K562 (cell line): ENCODE results near the gene IGSF8. TPM values are rescaled to one million over a fixed set of nuclear protein-coding genes. Genes with fewer than 3 reads are reported as not detected.

ENCODE experiments used
- ATAC-seq: fragments of 200-7000 bp; cut with Tn5 transposase; 3 replicates; pipeline ENCODE4 v1.9.1; 2020; ENCODE audit warnings: moderate library complexity
- BruUV-seq: library from RNA; stranded (reverse); fragments of 400-500 nt; replicated peaks from 2 replicates; lab custom pipeline; 2021; lab: Mats Ljungman, UMichigan
- CTCF ChIA-PET: fragments of 300-600 bp; formaldehyde crosslinking; extraction: SDS; loops from one replicate; lab custom pipeline; 2021; ENCODE audit warnings: low intra/inter-chr PET ratio; lab: Yijun Ruan, JAX
- POLR2A ChIA-PET: fragments of 300-600, 350-650 bp; sonication (Branson Sonifier 250); formaldehyde crosslinking; extraction: SDS; loops from one replicate; lab custom pipeline; 2021; ENCODE audit warnings: antibody characterized with exemption, inconsistent platforms; lab: Yijun Ruan, JAX
- DNase-seq, 4 experiments: peaks; one replicate each; pipeline versions ENCODE4 v3.0.0 to v3.0.0-alpha.2; 2011 to 2018; ENCODE audit warnings: low spot score in 3 of 4, mixed read lengths in 3 of 4; ENCODE audit errors: extremely low read depth in 1 of 4
- FAIRE-seq: peaks from 2 replicates; lab custom pipeline; 2011; peaks lifted over from hg19 to GRCh38; lab: Jason Lieb, UNC
- H2AFZ ChIP-seq: 2 replicates; pipeline ENCODE4 v1.6.0; 2011; ENCODE audit warnings: low read depth, low read length, control low read depth, inconsistent platforms
- H3K27ac ChIP-seq: fragments of 200-600 bp; 3 replicates; pipeline ENCODE4 v1.8.0; 2011; ENCODE audit warnings: low read depth, mild to moderate bottlenecking, control low read depth, inconsistent platforms, low read length, moderate library complexity, mixed read lengths; ENCODE audit errors: extremely low read depth
- H3K27me3 ChIP-seq, 2 experiments: fragments of 300-600 bp in 1 of 2; 2 replicates in 1 of 2; 3 replicates in 1 of 2; pipeline versions ENCODE4 v1.6.0 to v1.8.0; 2011; ENCODE audit warnings: inconsistent platforms in 2 of 2, low read length in 2 of 2, mild to moderate bottlenecking in 1 of 2, mixed read lengths in 1 of 2, moderate library complexity in 1 of 2; ENCODE audit not compliant: control insufficient read depth in 2 of 2, insufficient read depth in 2 of 2
- H3K36me3 ChIP-seq: fragments of 300-600 bp; 3 replicates; pipeline ENCODE4 v1.8.0; 2011; ENCODE audit warnings: mild to moderate bottlenecking, low read length, inconsistent platforms; ENCODE audit not compliant: control insufficient read depth, insufficient read depth
- H3K4me1 ChIP-seq, 2 experiments: fragments of 200-600 bp in 1 of 2; replicated peaks in 1 of 2; 2 replicates in 1 of 2; 3 replicates in 1 of 2; pipeline versions ENCODE4 v1.5.1 to v1.8.0; 2011; ENCODE audit warnings: inconsistent platforms in 2 of 2, low read length in 2 of 2, mild to moderate bottlenecking in 1 of 2, mixed read lengths in 1 of 2, moderate library complexity in 1 of 2; ENCODE audit not compliant: control insufficient read depth in 2 of 2, insufficient read depth in 2 of 2
- H3K4me2 ChIP-seq: 2 replicates; pipeline ENCODE4 v1.6.1; 2011; ENCODE audit warnings: low read length, control low read depth, inconsistent platforms, mixed read lengths; ENCODE audit not compliant: insufficient read depth
- H3K4me3 ChIP-seq: fragments of 200-600 bp; sonication (generic), shearing (Covaris generic); 2 replicates; pipeline ENCODE4 v1.5.1; 2016; ENCODE audit warnings: control low read depth, inconsistent platforms
- H3K79me2 ChIP-seq: fragments of 200-600 bp; 3 replicates; pipeline ENCODE4 v1.8.0; 2011; ENCODE audit warnings: low read length, inconsistent platforms; ENCODE audit not compliant: control insufficient read depth, insufficient read depth
- H3K9ac ChIP-seq, 2 experiments: 2 replicates each; pipeline versions ENCODE4 v1.6.0 to v1.6.1; 2011; ENCODE audit warnings: low read depth in 2 of 2, low read length in 2 of 2, control low read depth in 1 of 2, inconsistent platforms in 1 of 2, mild to moderate bottlenecking in 1 of 2, mixed read lengths in 1 of 2; ENCODE audit not compliant: insufficient read depth in 1 of 2
- H3K9me1 ChIP-seq: one replicate; pipeline ENCODE4 v1.6.0; 2011; ENCODE audit warnings: inconsistent platforms, mild to moderate bottlenecking, low read length, moderate library complexity; ENCODE audit not compliant: control insufficient read depth, insufficient read depth
- H3K9me3 ChIP-seq: replicated peaks from 2 replicates; pipeline ENCODE4 v1.5.1; 2011; ENCODE audit warnings: low read depth, low read length, inconsistent platforms; ENCODE audit not compliant: control insufficient read depth, insufficient read depth
- H4K20me1 ChIP-seq: replicated peaks from 2 replicates; pipeline ENCODE4 v1.6.1; 2011; ENCODE audit warnings: low read length, inconsistent platforms, mixed read lengths; ENCODE audit not compliant: control insufficient read depth, insufficient read depth
- CHD4 ChIP-seq: fragments of 200-600 bp; sonication (generic); IDR thresholded peaks from 3 replicates; pipeline ENCODE4 v1.6.1; 2012; ENCODE audit warnings: low read depth, mild to moderate bottlenecking, mixed read lengths, low read length, inconsistent platforms; ENCODE audit not compliant: insufficient read depth, insufficient replicate concordance, poor library complexity, severe bottlenecking
- CSDE1 ChIP-seq, 2 experiments: fragments of 450-650 bp; IDR thresholded peaks; 2 replicates each; pipeline ENCODE4 v1.6.1; 2016; ENCODE audit warnings: mild to moderate bottlenecking in 1 of 2
- HDAC6 ChIP-seq: IDR thresholded peaks from 2 replicates; pipeline ENCODE4 v1.6.1; 2012; ENCODE audit warnings: low read depth, mild to moderate bottlenecking, control low read depth, inconsistent platforms, low read length, moderate library complexity
- MCM3 ChIP-seq: fragments of 450-650 bp; IDR thresholded peaks from 2 replicates; pipeline ENCODE4 v1.6.1; 2016
- NFIX ChIP-seq: fragments of 250-450 bp; sonication (Bioruptor Pico); IDR thresholded peaks from 2 replicates; pipeline ENCODE4 v1.4.0; 2020; ENCODE audit warnings: low read depth, mild to moderate bottlenecking, moderate library complexity
- NFXL1 ChIP-seq: fragments of 450-650 bp; formaldehyde crosslinking; IDR thresholded peaks from 2 replicates; pipeline ENCODE4 v1.4.0; 2021; ENCODE audit warnings: mild to moderate bottlenecking
- SMARCA4 ChIP-seq: fragments of 450-650 bp; IDR thresholded peaks from 2 replicates; pipeline ENCODE4 v1.6.1; 2016
- SMARCA5 ChIP-seq: fragments of 450-650 bp; IDR thresholded peaks from 2 replicates; pipeline ENCODE4 v1.6.1; 2016
- SREBF2 ChIP-seq: sonication (generic); formaldehyde crosslinking; IDR thresholded peaks from 2 replicates; pipeline ENCODE4 v1.4.0; 2020; ENCODE audit warnings: mild to moderate bottlenecking, missing genetic modification reagents
- ZKSCAN3 ChIP-seq: fragments of 250-450 bp; sonication (Bioruptor Pico); IDR thresholded peaks from 2 replicates; pipeline ENCODE4 v1.4.0; 2020
- ZNF212 ChIP-seq: fragments of 450-650 bp; formaldehyde crosslinking; IDR thresholded peaks from 2 replicates; pipeline ENCODE4 v1.4.0; 2020; ENCODE audit warnings: mild to moderate bottlenecking
- ZNF699 ChIP-seq: fragments of 250-450 bp; sonication (Bioruptor Pico); IDR thresholded peaks from 2 replicates; pipeline ENCODE4 v1.8.0; 2021; ENCODE audit warnings: mild to moderate bottlenecking, moderate library complexity; ENCODE audit not compliant: insufficient replicate concordance
- WGBS: fragments of 100-300 bp; shearing (Covaris generic); methylation state at CpG from one replicate; pipeline ENCODE4 v1.1.6; 2016; ENCODE audit warnings: low coverage, mixed read lengths; ENCODE audit not compliant: insufficient coverage; ENCODE audit errors: missing lambda C conversion rate; 5-methylcytosine and 5-hydroxymethylcytosine counted together
- in situ Hi-C: fragments of 300-500 bp; cut with MboI; formaldehyde crosslinking; loops from 4 replicates; pipeline ENCODE4 v1.15.0; 2018; ENCODE audit warnings: inconsistent platforms, mixed read lengths
- intact Hi-C: fragments of 100-400 bp; cut with micrococcal nuclease; formaldehyde crosslinking; loops from 2 replicates; pipeline ENCODE4 v1.14.2; 2022
- polyA plus RNA-seq, 8 experiments: library from polyadenylated mRNA; depleted of rRNA in 4 of 8; stranded (reverse) in 5 of 8; unstranded in 3 of 8; fragments of >200 nt; fragmentation: Nextera tagmentation in 2 of 8; fragmentation: Illumina TruSeq in 1 of 8; extraction: Ambion mirVana in 2 of 8; extraction: Trizol in 1 of 8; gene quantifications; 2 replicates each; pipeline versions ENCODE4 v1.2.1 to v1.2.3, GENCODE V29; 2011 to 2014; ENCODE audit warnings: inconsistent platforms in 1 of 8, missing spikeins in 1 of 8
- total RNA-seq, 7 experiments: library from RNA; depleted of rRNA in 6 of 7; stranded (reverse); fragments of >200 nt in 6 of 7; fragmentation: Illumina TruSeq in 2 of 7; extraction: Trizol in 2 of 7; gene quantifications; 2 replicates each; pipeline versions ENCODE4 v1.2.1 to v1.2.3, GENCODE V29; 2011 to 2021; ENCODE audit warnings: low replicate concordance in 1 of 7
- TF ChIP-seq, protein P1 (sequence below): sonication (generic); formaldehyde crosslinking; IDR thresholded peaks from 2 replicates; pipeline ENCODE4 v1.8.0; 2022; ENCODE audit warnings: mild to moderate bottlenecking, low read depth, missing genetic modification reagents
- TF ChIP-seq, protein P2 (sequence below): fragments of 250-450 bp; sonication (Bioruptor Pico); IDR thresholded peaks from 2 replicates; pipeline ENCODE4 v1.5.0; 2022; ENCODE audit warnings: mild to moderate bottlenecking
- TF ChIP-seq, protein P3 (sequence below), 2 experiments: fragments of 250-450 bp in 1 of 2; fragments of 450-650 bp in 1 of 2; sonication (Bioruptor Pico) in 1 of 2; IDR thresholded peaks; 2 replicates each; pipeline versions ENCODE4 v1.6.1 to v1.8.0; 2016 to 2021; ENCODE audit warnings: mild to moderate bottlenecking in 2 of 2, moderate library complexity in 2 of 2, missing compliant biosample characterization in 1 of 2, missing genetic modification characterization in 1 of 2
- TF ChIP-seq, protein P4 (sequence below), 2 experiments: fragments of 450-650 bp in 1 of 2; sonication (generic) in 1 of 2; formaldehyde crosslinking; conservative IDR thresholded peaks; 2 replicates each; pipeline versions ENCODE4 v1.4.0 to v1.8.1; 2020 to 2022; ENCODE audit warnings: mild to moderate bottlenecking in 1 of 2, missing genetic modification reagents in 1 of 2
- TF ChIP-seq, protein P5 (sequence below): fragments of 450-650 bp; formaldehyde crosslinking; IDR thresholded peaks from 2 replicates; pipeline ENCODE4 v1.4.0; 2020; ENCODE audit warnings: mild to moderate bottlenecking, moderate library complexity

IGSF8 gene
- total and polyA plus RNA-seq, 9 of the 15 experiments (the other 6 are each of a cell fraction or from before 2014, with no cell fraction given), result 0.32 to 11.7 (median 3.2) TPM

- in situ Hi-C loops (no loop called here), intact Hi-C loops (no loop called here)
- Histone ChIP-seq H3K27ac (no peak within 1 kb of the TSS), H3K4me3 (no peak within 1 kb of the TSS), H3K9me3 (no peaks in the 10 kb centered on the region), H2AFZ (no peak within 1 kb of the TSS), H3K27me3 (peaks cover 27 to 60% of the 10 kb centered on the region in 2 experiments), H4K20me1 (no peaks in the 10 kb centered on the region), H3K9ac (no peak within 1 kb of the TSS), H3K4me1 (no peaks in the 10 kb centered on the region; a peak in 1 of 5 replicates), H3K9me1 (no peaks in the 10 kb centered on the region), H3K36me3 (no peaks in the 10 kb centered on the region), H3K4me2 (no peak within 1 kb of the TSS), H3K79me2 (no peaks in the 10 kb centered on the region)
- no peak for ATAC-seq
- no TSS peak for BruUV-seq
- FAIRE-seq, result no peak
- no peak for DNase-seq
- CTCF ChIA-PET, result no interaction called here
- POLR2A ChIA-PET, result interaction anchor here (0.7 to 0.8 kb wide), 2 partner anchors 8 to 129 kb away, joined by 3 to 5 read pairs; no protein-coding TSS in a partner anchor
- WGBS, result under 1% methylated on average over 15 of the region's 16 CpGs
- no peak for TF ChIP-seq MCM3
- TF ChIP-seq, protein P1, sequence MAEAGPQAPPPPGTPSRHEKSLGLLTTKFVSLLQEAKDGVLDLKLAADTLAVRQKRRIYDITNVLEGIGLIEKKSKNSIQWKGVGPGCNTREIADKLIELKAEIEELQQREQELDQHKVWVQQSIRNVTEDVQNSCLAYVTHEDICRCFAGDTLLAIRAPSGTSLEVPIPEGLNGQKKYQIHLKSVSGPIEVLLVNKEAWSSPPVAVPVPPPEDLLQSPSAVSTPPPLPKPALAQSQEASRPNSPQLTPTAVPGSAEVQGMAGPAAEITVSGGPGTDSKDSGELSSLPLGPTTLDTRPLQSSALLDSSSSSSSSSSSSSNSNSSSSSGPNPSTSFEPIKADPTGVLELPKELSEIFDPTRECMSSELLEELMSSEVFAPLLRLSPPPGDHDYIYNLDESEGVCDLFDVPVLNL (CRISPR knock-in tag), result no peak
- no peak for TF ChIP-seq ZNF699
- no peak for TF ChIP-seq ZNF212
- TF ChIP-seq ZKSCAN3 (CRISPR knock-in tag), result no peak
- TF ChIP-seq, protein P2, sequence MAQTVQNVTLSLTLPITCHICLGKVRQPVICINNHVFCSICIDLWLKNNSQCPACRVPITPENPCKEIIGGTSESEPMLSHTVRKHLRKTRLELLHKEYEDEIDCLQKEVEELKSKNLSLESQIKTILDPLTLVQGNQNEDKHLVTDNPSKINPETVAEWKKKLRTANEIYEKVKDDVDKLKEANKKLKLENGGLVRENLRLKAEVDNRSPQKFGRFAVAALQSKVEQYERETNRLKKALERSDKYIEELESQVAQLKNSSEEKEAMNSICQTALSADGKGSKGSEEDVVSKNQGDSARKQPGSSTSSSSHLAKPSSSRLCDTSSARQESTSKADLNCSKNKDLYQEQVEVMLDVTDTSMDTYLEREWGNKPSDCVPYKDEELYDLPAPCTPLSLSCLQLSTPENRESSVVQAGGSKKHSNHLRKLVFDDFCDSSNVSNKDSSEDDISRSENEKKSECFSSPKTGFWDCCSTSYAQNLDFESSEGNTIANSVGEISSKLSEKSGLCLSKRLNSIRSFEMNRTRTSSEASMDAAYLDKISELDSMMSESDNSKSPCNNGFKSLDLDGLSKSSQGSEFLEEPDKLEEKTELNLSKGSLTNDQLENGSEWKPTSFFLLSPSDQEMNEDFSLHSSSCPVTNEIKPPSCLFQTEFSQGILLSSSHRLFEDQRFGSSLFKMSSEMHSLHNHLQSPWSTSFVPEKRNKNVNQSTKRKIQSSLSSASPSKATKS, result no peak
- no peak for TF ChIP-seq HDAC6
- TF ChIP-seq CSDE1 (IDR thresholded peaks at IDR 0.05), result no peak
- TF ChIP-seq SMARCA5, result no peak
- TF ChIP-seq, protein P3, sequence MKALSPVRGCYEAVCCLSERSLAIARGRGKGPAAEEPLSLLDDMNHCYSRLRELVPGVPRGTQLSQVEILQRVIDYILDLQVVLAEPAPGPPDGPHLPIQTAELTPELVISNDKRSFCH (CRISPR knock-in tag; IDR thresholded peaks at IDR 0.05), result no peak
- TF ChIP-seq, protein P3 (tag; IDR thresholded peaks at IDR 0.05), result no peak
- TF ChIP-seq, protein P4, sequence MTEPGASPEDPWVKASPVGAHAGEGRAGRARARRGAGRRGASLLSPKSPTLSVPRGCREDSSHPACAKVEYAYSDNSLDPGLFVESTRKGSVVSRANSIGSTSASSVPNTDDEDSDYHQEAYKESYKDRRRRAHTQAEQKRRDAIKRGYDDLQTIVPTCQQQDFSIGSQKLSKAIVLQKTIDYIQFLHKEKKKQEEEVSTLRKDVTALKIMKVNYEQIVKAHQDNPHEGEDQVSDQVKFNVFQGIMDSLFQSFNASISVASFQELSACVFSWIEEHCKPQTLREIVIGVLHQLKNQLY (CRISPR knock-in tag; conservative IDR thresholded peaks at IDR 0.05), result no peak
- TF ChIP-seq SREBF2 (CRISPR knock-in tag), result no peak
- no peak for TF ChIP-seq CHD4
- TF ChIP-seq NFIX, result no peak
- TF ChIP-seq, protein P5, sequence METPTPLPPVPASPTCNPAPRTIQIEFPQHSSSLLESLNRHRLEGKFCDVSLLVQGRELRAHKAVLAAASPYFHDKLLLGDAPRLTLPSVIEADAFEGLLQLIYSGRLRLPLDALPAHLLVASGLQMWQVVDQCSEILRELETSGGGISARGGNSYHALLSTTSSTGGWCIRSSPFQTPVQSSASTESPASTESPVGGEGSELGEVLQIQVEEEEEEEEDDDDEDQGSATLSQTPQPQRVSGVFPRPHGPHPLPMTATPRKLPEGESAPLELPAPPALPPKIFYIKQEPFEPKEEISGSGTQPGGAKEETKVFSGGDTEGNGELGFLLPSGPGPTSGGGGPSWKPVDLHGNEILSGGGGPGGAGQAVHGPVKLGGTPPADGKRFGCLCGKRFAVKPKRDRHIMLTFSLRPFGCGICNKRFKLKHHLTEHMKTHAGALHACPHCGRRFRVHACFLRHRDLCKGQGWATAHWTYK (CRISPR knock-in tag), result no peak
- TF ChIP-seq NFXL1, result no peak
- TF ChIP-seq SMARCA4, result no peak
Measured at GRCh38 chr1:160115545-160116282, 17.3 kb upstream of the IGSF8 start, which contains the start of gene ATP1A2. Gene ATP1A2, plus strand, starts transcription at chr1:160115759. Its CDS starts 103 bp downstream, at chr1:160115862.
